Hematopoietic multipotent progenitor cell (in vitro differentiated cells): ENCODE measurements around the gene SEZ6. TPM values are rescaled to one million over a fixed set of nuclear protein-coding genes. Genes with fewer than 3 reads are reported as not detected.

Source experiments
- DNase-seq, 3 donors: peaks; one replicate each; pipeline ENCODE4 v3.0.0-alpha.2; 2011 to 2015; ENCODE audit warnings: low read depth in 2 of 3, low spot score in 2 of 3
- total RNA-seq: library from RNA; depleted of rRNA; stranded (reverse); fragments of >200 nt; gene quantifications from one replicate; pipeline ENCODE4 v1.2.3, GENCODE V29; 2012

The SEZ6 gene
- total RNA-seq: under 0.01 TPM

GRCh38 chr17:29005936-29006511 is at the start of gene SEZ6:
SEZ6 (minus strand) TSS chr17:29006033; CDS start chr17:29005869, 164 bp downstream.
- peak in 2 of 3 donors; percentile 71 to 77 for DNase-seq

GRCh38 chr17:29054835-29055234 is 49.0 kb upstream of the SEZ6 start:
- no peak for DNase-seq

GRCh38 chr17:29051731-29052130 is 45.9 kb upstream of the SEZ6 start:
- no peak for DNase-seq

GRCh38 chr17:29051194-29051593 is 45.4 kb upstream of the SEZ6 start:
- DNase-seq: no peak

- no peak for DNase-seq
These were observed 44.3 kb upstream of the SEZ6 start for GRCh38 chr17:29050176-29050575.

- DNase-seq: no peak
These were observed 43.8 kb upstream of the SEZ6 start for GRCh38 chr17:29049541-29050145.

- no peak for DNase-seq
These were observed 42.9 kb upstream of the SEZ6 start for GRCh38 chr17:29048440-29049368.

GRCh38 chr17:29046473-29046839 is 40.6 kb upstream of the SEZ6 start:
- DNase-seq: no peak

- no peak for DNase-seq
These were observed 40.1 kb upstream of the SEZ6 start for GRCh38 chr17:29045734-29046472.

GRCh38 chr17:29045026-29045425 is 39.2 kb upstream of the SEZ6 start:
- DNase-seq: no peak

- DNase-seq: no peak
These were observed 37.8 kb upstream of the SEZ6 start for GRCh38 chr17:29043539-29044145.

- peak in 2 of 3 donors; percentile 64 to 73 for DNase-seq
These were observed 37.1 kb upstream of the SEZ6 start, which contains the start of gene PIPOX for GRCh38 chr17:29042679-29043538. PIPOX (plus strand) TSS chr17:29043141; CDS start chr17:29043226, 85 bp downstream.

- no peak for DNase-seq
These were observed 36.3 kb upstream of the SEZ6 start for GRCh38 chr17:29042026-29042678.

- DNase-seq: no peak
These were observed 35.7 kb upstream of the SEZ6 start for GRCh38 chr17:29041571-29041970.

- DNase-seq: no peak
These were observed 35.3 kb upstream of the SEZ6 start for GRCh38 chr17:29041091-29041490.

- no peak for DNase-seq
These were observed 34.1 kb upstream of the SEZ6 start for GRCh38 chr17:29039764-29040598.

- no peak for DNase-seq
These were observed 32.4 kb upstream of the SEZ6 start for GRCh38 chr17:29038085-29038795.

- no peak for DNase-seq
These were observed 31.9 kb upstream of the SEZ6 start for GRCh38 chr17:29037739-29038084.
